HepG2 (cell line): ENCODE results near the gene SPIN1. TPM values are rescaled to one million over a fixed set of nuclear protein-coding genes. Genes with fewer than 3 reads are reported as not detected.

Source experiments
- CEBPB ChIP-seq: IDR thresholded peaks from 2 replicates; pipeline ENCODE4 v1.6.1; 2011; ENCODE audit warnings: low read depth, low read length, improper control_type of control experiment, borderline replicate concordance
- CHD4 ChIP-seq: fragments of 200-600 bp; sonication (generic); IDR thresholded peaks from 2 replicates; pipeline ENCODE4 v1.7.0; 2017; ENCODE audit warnings: mild to moderate bottlenecking, low read length, borderline replicate concordance
- CREB1 ChIP-seq, 2 experiments: fragments of 450-650 bp in 1 of 2; IDR thresholded peaks; 2 replicates each; pipeline ENCODE4 v1.6.1; 2016 to 2017; ENCODE audit warnings: control low read depth in 1 of 2, mild to moderate bottlenecking in 1 of 2, missing compliant biosample characterization in 1 of 2, missing genetic modification characterization in 1 of 2
- ESRRA ChIP-seq: sonication (generic); formaldehyde crosslinking; IDR thresholded peaks from 2 replicates; pipeline ENCODE4 v1.5.1; 2020; ENCODE audit warnings: mild to moderate bottlenecking, low read depth, missing genetic modification reagents
- ETV6 ChIP-seq: sonication (generic); formaldehyde crosslinking; conservative IDR thresholded peaks from 2 replicates; pipeline ENCODE4 v1.4.0; 2020; ENCODE audit warnings: missing genetic modification reagents
- NFYC ChIP-seq: IDR thresholded peaks from 2 replicates; pipeline ENCODE4 v1.6.1; 2016; ENCODE audit warnings: missing genetic modification reagents, missing compliant biosample characterization
- NR2F6 ChIP-seq, 2 experiments: IDR thresholded peaks; 2 replicates each; pipeline ENCODE4 v1.6.1; 2016; ENCODE audit warnings: antibody characterized with exemption in 1 of 2, mild to moderate bottlenecking in 1 of 2
- POLR2A ChIP-seq, 2 experiments: IDR thresholded peaks; 2 replicates each; pipeline ENCODE4 v1.6.1; 2011; ENCODE audit warnings: low read depth in 2 of 2, low read length in 2 of 2, mild to moderate bottlenecking in 1 of 2, moderate library complexity in 1 of 2; ENCODE audit not compliant: insufficient read depth in 1 of 2
- SKI ChIP-seq: fragments of 450-650 bp; IDR thresholded peaks from one replicate; pipeline ENCODE4 v1.6.1; 2018; ENCODE audit warnings: mild to moderate bottlenecking; ENCODE audit not compliant: partially characterized antibody
- SP1 ChIP-seq, 2 experiments: fragments of 450-650 bp in 1 of 2; sonication (generic) in 1 of 2; formaldehyde crosslinking in 1 of 2; IDR thresholded peaks; 2 replicates each; pipeline versions ENCODE4 v1.4.0 to v1.6.1; 2016 to 2020; ENCODE audit warnings: missing genetic modification reagents in 1 of 2
- SP4 ChIP-seq: sonication (generic); formaldehyde crosslinking; IDR thresholded peaks from 2 replicates; pipeline ENCODE4 v1.8.1; 2023; ENCODE audit warnings: mild to moderate bottlenecking, missing genetic modification reagents
- TMF1 ChIP-seq: sonication (generic); formaldehyde crosslinking; IDR thresholded peaks from 2 replicates; pipeline ENCODE4 v1.8.1; 2022; ENCODE audit warnings: low read depth, missing genetic modification reagents
- ZFX ChIP-seq: sonication (generic); formaldehyde crosslinking; IDR thresholded peaks from 2 replicates; pipeline ENCODE4 v1.4.0; 2020; ENCODE audit warnings: mild to moderate bottlenecking, low read depth, missing genetic modification reagents, moderate library complexity
- ZNF160 ChIP-seq: sonication (generic); formaldehyde crosslinking; IDR thresholded peaks from 2 replicates; pipeline ENCODE4 v1.8.0; 2022; ENCODE audit warnings: mild to moderate bottlenecking, inconsistent platforms, missing genetic modification reagents
- ZNF225 ChIP-seq: sonication (generic); formaldehyde crosslinking; IDR thresholded peaks from 2 replicates; pipeline ENCODE4 v1.4.0; 2020; ENCODE audit warnings: mild to moderate bottlenecking, missing genetic modification reagents
- ZNF335 ChIP-seq: sonication (generic); formaldehyde crosslinking; IDR thresholded peaks from 2 replicates; pipeline ENCODE4 v1.4.0; 2020; ENCODE audit warnings: missing genetic modification reagents
- ZNF44 ChIP-seq: sonication (generic); formaldehyde crosslinking; IDR thresholded peaks from 2 replicates; pipeline ENCODE4 v1.5.1; 2020; ENCODE audit warnings: mild to moderate bottlenecking, missing genetic modification reagents
- polyA plus RNA-seq, 8 experiments: library from polyadenylated mRNA; depleted of rRNA in 3 of 8; stranded (reverse) in 7 of 8; unstranded in 1 of 8; fragments of >200 nt; fragmentation: Illumina TruSeq in 4 of 8; extraction: Trizol in 4 of 8; gene quantifications; 2 replicates each; pipeline versions ENCODE4 v1.2.1 to v1.2.3, GENCODE V29; 2011 to 2016; ENCODE audit warnings: low read depth in 4 of 8, missing spikeins in 1 of 8, mixed read lengths in 1 of 8; ENCODE audit not compliant: insufficient read depth in 1 of 8
- total RNA-seq, 5 experiments: library from RNA; depleted of rRNA; stranded (reverse); fragments of >200 nt; fragmentation: Illumina TruSeq; extraction: Trizol; gene quantifications; 2 replicates each; pipeline ENCODE4 v1.2.3, GENCODE V29; 2016; ENCODE audit warnings: low read depth in 1 of 5
- TF ChIP-seq, protein P1 (sequence below): sonication (generic); formaldehyde crosslinking; conservative IDR thresholded peaks from 2 replicates; pipeline ENCODE4 v1.8.1; 2023; ENCODE audit warnings: missing genetic modification reagents
- TF ChIP-seq, protein P2 (sequence below): sonication (generic); formaldehyde crosslinking; IDR thresholded peaks from 2 replicates; pipeline ENCODE4 v1.8.1; 2023; ENCODE audit warnings: mild to moderate bottlenecking, moderate library complexity, missing genetic modification reagents
- TF ChIP-seq, protein P3 (sequence below): sonication (generic); formaldehyde crosslinking; IDR thresholded peaks from 2 replicates; pipeline ENCODE4 v1.8.0; 2022; ENCODE audit warnings: missing genetic modification reagents, mild to moderate bottlenecking, inconsistent platforms, borderline replicate concordance
- TF ChIP-seq, protein P4 (sequence below): sonication (generic); formaldehyde crosslinking; IDR thresholded peaks from 2 replicates; pipeline ENCODE4 v1.8.0; 2022; ENCODE audit warnings: mild to moderate bottlenecking, missing genetic modification reagents, moderate library complexity
- TF ChIP-seq, protein P5 (sequence below): sonication (generic); formaldehyde crosslinking; conservative IDR thresholded peaks from 2 replicates; pipeline ENCODE4 v1.4.0; 2020; ENCODE audit warnings: missing genetic modification reagents

Gene SPIN1
- total and polyA plus RNA-seq, 2 of the 13 experiments (the other 11 are each of a cell fraction or from before 2014, with no cell fraction given) = 20.0 to 24.3 TPM

DNA sequence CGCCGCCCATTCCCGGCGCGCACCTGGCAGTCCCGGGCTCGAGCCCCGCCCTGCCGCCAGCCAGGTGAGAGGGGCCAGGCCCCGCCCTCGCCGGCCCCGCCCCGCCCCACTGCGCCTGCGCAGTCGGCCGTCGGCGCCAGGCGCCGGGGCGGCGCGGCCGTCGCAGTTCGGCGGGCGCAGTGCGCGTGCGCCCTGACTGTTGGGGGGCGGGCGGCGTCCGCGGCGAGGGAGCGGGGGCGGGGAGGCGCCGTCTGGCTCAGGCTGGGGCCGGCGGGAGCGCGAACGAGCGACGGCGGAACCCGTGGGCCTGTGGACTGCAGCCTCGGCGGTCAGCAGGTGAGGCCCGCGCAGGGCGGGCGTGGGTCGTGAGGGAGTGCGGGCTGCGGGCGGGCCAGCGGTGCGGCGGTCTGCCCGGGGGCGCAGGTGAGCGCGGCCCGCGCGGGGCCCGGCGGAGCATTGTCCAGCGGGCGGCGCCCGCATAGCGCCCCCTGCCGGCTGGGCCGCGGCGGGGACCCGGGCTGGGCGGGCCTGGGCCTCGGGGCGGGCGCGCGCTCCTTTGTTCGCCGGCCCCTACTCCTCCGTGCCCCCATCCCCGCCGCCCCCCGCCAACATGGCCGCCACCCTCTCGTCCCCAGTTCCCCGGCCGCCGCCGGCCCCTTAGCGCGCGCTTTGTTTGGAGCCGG lies at the start of gene SPIN1 (continued):
- TF ChIP-seq, protein P1, sequence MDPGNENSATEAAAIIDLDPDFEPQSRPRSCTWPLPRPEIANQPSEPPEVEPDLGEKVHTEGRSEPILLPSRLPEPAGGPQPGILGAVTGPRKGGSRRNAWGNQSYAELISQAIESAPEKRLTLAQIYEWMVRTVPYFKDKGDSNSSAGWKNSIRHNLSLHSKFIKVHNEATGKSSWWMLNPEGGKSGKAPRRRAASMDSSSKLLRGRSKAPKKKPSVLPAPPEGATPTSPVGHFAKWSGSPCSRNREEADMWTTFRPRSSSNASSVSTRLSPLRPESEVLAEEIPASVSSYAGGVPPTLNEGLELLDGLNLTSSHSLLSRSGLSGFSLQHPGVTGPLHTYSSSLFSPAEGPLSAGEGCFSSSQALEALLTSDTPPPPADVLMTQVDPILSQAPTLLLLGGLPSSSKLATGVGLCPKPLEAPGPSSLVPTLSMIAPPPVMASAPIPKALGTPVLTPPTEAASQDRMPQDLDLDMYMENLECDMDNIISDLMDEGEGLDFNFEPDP = no peak
- no peak for TF ChIP-seq TMF1 (CRISPR knock-in tag)
- no peak for TF ChIP-seq CREB1 (IDR thresholded peaks at IDR 0.05)
- no peak for TF ChIP-seq CREB1 (CRISPR knock-in tag; IDR thresholded peaks at IDR 0.05)
- no peak for TF ChIP-seq ZNF44 (CRISPR knock-in tag)
- peak in 1 of 2 experiments; percentile 77; a peak in 2 of 4 replicates for TF ChIP-seq POLR2A (IDR thresholded peaks at IDR 0.05; ENCODE audit: insufficient read depth in 1 of 2, low read depth in 2 of 2, low read length in 2 of 2)
- TF ChIP-seq ZNF225 (CRISPR knock-in tag) = no peak
- peak; percentile 60; the same call in 1 of the 2 replicates for TF ChIP-seq ZNF160 (CRISPR knock-in tag)
- TF ChIP-seq ETV6 (CRISPR knock-in tag) = no peak
- TF ChIP-seq, protein P2, sequence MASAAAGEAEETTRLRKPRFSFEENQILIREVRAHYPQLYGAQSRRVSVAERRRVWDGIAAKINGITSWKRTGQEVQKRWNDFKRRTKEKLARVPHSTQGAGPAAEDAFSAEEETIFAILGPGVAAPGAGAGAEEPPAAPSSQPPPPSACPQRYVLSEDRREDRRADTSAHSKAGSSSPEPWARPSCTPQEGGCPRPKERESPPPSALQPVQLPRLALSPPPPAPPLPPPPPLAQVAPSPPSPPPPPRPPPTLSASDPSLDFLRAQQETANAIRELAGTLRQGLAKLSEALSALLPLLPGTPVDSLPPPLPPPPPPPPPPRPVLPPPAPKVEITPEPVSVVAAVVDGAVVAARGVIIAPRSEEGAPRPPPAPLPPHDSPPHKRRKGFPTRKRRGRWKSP (CRISPR knock-in tag) = no peak
- peak; percentile 95 for TF ChIP-seq SKI
- TF ChIP-seq CHD4 = no peak
- TF ChIP-seq, protein P3, sequence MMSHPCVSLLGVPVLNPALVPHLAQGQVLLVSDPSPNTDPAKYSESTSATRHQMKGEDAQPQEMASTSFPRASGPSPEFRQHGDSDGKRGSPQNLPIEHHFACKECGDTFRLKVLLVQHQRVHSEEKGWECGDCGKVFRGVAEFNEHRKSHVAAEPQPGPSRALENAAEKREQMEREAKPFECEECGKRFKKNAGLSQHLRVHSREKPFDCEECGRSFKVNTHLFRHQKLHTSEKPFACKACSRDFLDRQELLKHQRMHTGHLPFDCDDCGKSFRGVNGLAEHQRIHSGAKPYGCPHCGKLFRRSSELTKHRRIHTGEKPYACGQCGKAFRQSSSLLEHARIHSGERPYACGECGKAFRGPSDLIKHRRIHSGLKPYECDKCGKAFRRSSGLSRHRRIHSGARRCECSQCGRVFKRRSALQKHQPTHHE = no peak
- no peak for TF ChIP-seq SP1 (IDR thresholded peaks at IDR 0.05)
- TF ChIP-seq SP1 (CRISPR knock-in tag; IDR thresholded peaks at IDR 0.05) = 0 out of 2 replicates have a peak, but pooled peaks have one; percentile 41
- TF ChIP-seq NFYC = no peak
- no peak for TF ChIP-seq NR2F6 (IDR thresholded peaks at IDR 0.05)
- no peak for TF ChIP-seq NR2F6 (CRISPR knock-in tag; IDR thresholded peaks at IDR 0.05)
- TF ChIP-seq ZFX (CRISPR knock-in tag) = peak; percentile 50
- no peak for TF ChIP-seq ESRRA (CRISPR knock-in tag)
- TF ChIP-seq CEBPB = no peak
- TF ChIP-seq, protein P4, sequence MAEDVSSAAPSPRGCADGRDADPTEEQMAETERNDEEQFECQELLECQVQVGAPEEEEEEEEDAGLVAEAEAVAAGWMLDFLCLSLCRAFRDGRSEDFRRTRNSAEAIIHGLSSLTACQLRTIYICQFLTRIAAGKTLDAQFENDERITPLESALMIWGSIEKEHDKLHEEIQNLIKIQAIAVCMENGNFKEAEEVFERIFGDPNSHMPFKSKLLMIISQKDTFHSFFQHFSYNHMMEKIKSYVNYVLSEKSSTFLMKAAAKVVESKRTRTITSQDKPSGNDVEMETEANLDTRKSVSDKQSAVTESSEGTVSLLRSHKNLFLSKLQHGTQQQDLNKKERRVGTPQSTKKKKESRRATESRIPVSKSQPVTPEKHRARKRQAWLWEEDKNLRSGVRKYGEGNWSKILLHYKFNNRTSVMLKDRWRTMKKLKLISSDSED (CRISPR knock-in tag) = no peak
- TF ChIP-seq ZNF335 (CRISPR knock-in tag) = no peak
- TF ChIP-seq, protein P5, sequence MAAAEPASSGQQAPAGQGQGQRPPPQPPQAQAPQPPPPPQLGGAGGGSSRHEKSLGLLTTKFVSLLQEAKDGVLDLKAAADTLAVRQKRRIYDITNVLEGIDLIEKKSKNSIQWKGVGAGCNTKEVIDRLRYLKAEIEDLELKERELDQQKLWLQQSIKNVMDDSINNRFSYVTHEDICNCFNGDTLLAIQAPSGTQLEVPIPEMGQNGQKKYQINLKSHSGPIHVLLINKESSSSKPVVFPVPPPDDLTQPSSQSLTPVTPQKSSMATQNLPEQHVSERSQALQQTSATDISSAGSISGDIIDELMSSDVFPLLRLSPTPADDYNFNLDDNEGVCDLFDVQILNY = no peak
- TF ChIP-seq SP4 (CRISPR knock-in tag) = peak; percentile 31; the same call in 1 of the 2 replicates
